H9 (cell line): ENCODE data around the gene HUWE1. TPM values are rescaled to one million over a fixed set of nuclear protein-coding genes. Genes with fewer than 3 reads are reported as not detected.

Source experiments
- DNase-seq: peaks from one replicate; pipeline ENCODE4 v3.0.0-alpha.2; 2017
- H2AFZ ChIP-seq: one replicate; pipeline ENCODE4 v1.6.1; 2013; ENCODE audit warnings: mild to moderate bottlenecking, low read length, control low read depth, moderate library complexity
- H2AK5ac ChIP-seq: 2 replicates; pipeline ENCODE4 v1.6.1; 2013; ENCODE audit warnings: low read length, control low read depth, mixed read lengths; ENCODE audit not compliant: insufficient read length
- H2BK120ac ChIP-seq: one replicate; pipeline ENCODE4 v1.6.1; 2013; ENCODE audit warnings: low read depth, mild to moderate bottlenecking, low read length, control low read depth, inconsistent platforms; ENCODE audit not compliant: poor library complexity, severe bottlenecking
- H2BK12ac ChIP-seq: 2 replicates; pipeline ENCODE4 v1.6.1; 2013; ENCODE audit warnings: low read length, control low read depth, mixed read lengths, low read depth; ENCODE audit not compliant: insufficient read length
- H2BK15ac ChIP-seq: 2 replicates; pipeline ENCODE4 v1.6.1; 2013; ENCODE audit warnings: low read depth, low read length, control low read depth
- H2BK20ac ChIP-seq: one replicate; pipeline ENCODE4 v1.6.1; 2013; ENCODE audit warnings: low read depth, mild to moderate bottlenecking, low read length, control low read depth, inconsistent platforms; ENCODE audit not compliant: poor library complexity, severe bottlenecking
- H2BK5ac ChIP-seq: 2 replicates; pipeline ENCODE4 v1.6.1; 2013; ENCODE audit warnings: low read length, control low read depth, mixed read lengths; ENCODE audit not compliant: insufficient read length
- H3K14ac ChIP-seq: 2 replicates; pipeline ENCODE4 v1.6.1; 2013; ENCODE audit warnings: low read length, control low read depth; ENCODE audit not compliant: insufficient read depth
- H3K18ac ChIP-seq: 2 replicates; pipeline ENCODE4 v1.6.1; 2013; ENCODE audit warnings: low read depth, mild to moderate bottlenecking, mixed read lengths, low read length, control low read depth; ENCODE audit not compliant: insufficient read length
- H3K23ac ChIP-seq: 2 replicates; pipeline ENCODE4 v1.6.1; 2013; ENCODE audit warnings: low read length, control low read depth, mixed read lengths, low read depth; ENCODE audit not compliant: insufficient read length
- H3K23me2 ChIP-seq: 2 replicates; pipeline ENCODE4 v1.6.1; 2013; ENCODE audit warnings: low read depth, mild to moderate bottlenecking, mixed read lengths, low read length, control low read depth; ENCODE audit not compliant: insufficient read length, poor library complexity, severe bottlenecking
- H3K27ac ChIP-seq: 2 replicates; pipeline ENCODE4 v1.5.1; 2013; ENCODE audit warnings: low read length, control low read depth, mixed read lengths, low read depth; ENCODE audit not compliant: insufficient read length
- H3K27me3 ChIP-seq: 2 replicates; pipeline ENCODE4 v1.6.1; 2013; ENCODE audit warnings: low read length, control low read depth, inconsistent platforms; ENCODE audit not compliant: insufficient read depth
- H3K4ac ChIP-seq: 2 replicates; pipeline ENCODE4 v1.6.1; 2013; ENCODE audit warnings: low read depth, mild to moderate bottlenecking, control low read depth, inconsistent platforms, low read length, moderate library complexity
- H3K4me1 ChIP-seq: 2 replicates; pipeline ENCODE4 v1.6.1; 2013; ENCODE audit warnings: low read length, control low read depth, inconsistent platforms; ENCODE audit not compliant: insufficient read depth
- H3K4me2 ChIP-seq: 2 replicates; pipeline ENCODE4 v1.6.1; 2013; ENCODE audit warnings: low read length, control low read depth, mixed read lengths; ENCODE audit not compliant: insufficient read length, insufficient read depth
- H3K56ac ChIP-seq: 2 replicates; pipeline ENCODE4 v1.6.1; 2013; ENCODE audit warnings: low read depth, mild to moderate bottlenecking, mixed read lengths, low read length, control low read depth; ENCODE audit not compliant: insufficient read length
- H3K79me1 ChIP-seq: 2 replicates; pipeline ENCODE4 v1.6.1; 2013; ENCODE audit warnings: low read depth, mild to moderate bottlenecking, moderate library complexity, low read length, control low read depth, inconsistent platforms; ENCODE audit not compliant: insufficient read depth, poor library complexity, severe bottlenecking
- H3K79me2 ChIP-seq: 2 replicates; pipeline ENCODE4 v1.6.1; 2013; ENCODE audit warnings: low read length, control low read depth, inconsistent platforms; ENCODE audit not compliant: insufficient read depth
- H3K9ac ChIP-seq: 2 replicates; pipeline ENCODE4 v1.6.1; 2013; ENCODE audit warnings: low read length, control low read depth, mixed read lengths; ENCODE audit not compliant: insufficient read length; ENCODE audit errors: extremely low read depth
- H3K9me3 ChIP-seq: one replicate; pipeline ENCODE4 v1.6.1; 2013; ENCODE audit warnings: low read depth, low read length, inconsistent platforms; ENCODE audit not compliant: control insufficient read depth
- H3T11ph ChIP-seq: one replicate; pipeline ENCODE4 v1.6.1; 2013; ENCODE audit warnings: mild to moderate bottlenecking, low read length, control low read depth, inconsistent platforms
- H4K20me1 ChIP-seq: one replicate; pipeline ENCODE4 v1.6.1; 2013; ENCODE audit not compliant: control insufficient read depth, insufficient read length, insufficient read depth
- H4K5ac ChIP-seq: 2 replicates; pipeline ENCODE4 v1.6.1; 2013; ENCODE audit warnings: low read depth, mild to moderate bottlenecking, mixed read lengths, low read length, control low read depth; ENCODE audit not compliant: insufficient read length
- H4K8ac ChIP-seq: replicated peaks from 2 replicates; pipeline ENCODE4 v1.6.1; 2013; ENCODE audit warnings: low read length, control low read depth, mixed read lengths, low read depth; ENCODE audit not compliant: insufficient read length
- H4K91ac ChIP-seq: 2 replicates; pipeline ENCODE4 v1.6.1; 2013; ENCODE audit warnings: low read depth, mild to moderate bottlenecking, moderate library complexity, mixed read lengths, low read length, control low read depth; ENCODE audit not compliant: insufficient read length
- H3K27ac Mint-ChIP-seq, 3 experiments: 2 replicates in 2 of 3; 3 replicates in 1 of 3; pipeline ENCODE4 v1.8.0; 2020 to 2021; ENCODE audit warnings: mixed read lengths in 3 of 3, mild to moderate bottlenecking in 1 of 3, moderate library complexity in 1 of 3
- H3K27me3 Mint-ChIP-seq: 2 replicates; pipeline ENCODE4 v1.8.0; 2021; ENCODE audit warnings: low read depth, mild to moderate bottlenecking, moderate library complexity, mixed read lengths
- H3K36me3 Mint-ChIP-seq, 3 experiments: 2 replicates in 2 of 3; 3 replicates in 1 of 3; pipeline ENCODE4 v1.8.0; 2020 to 2021; ENCODE audit warnings: low read depth in 3 of 3, mixed read lengths in 3 of 3; ENCODE audit not compliant: insufficient read depth in 1 of 3
- H3K4me1 Mint-ChIP-seq, 2 experiments: 2 replicates each; pipeline ENCODE4 v1.8.0; 2020; ENCODE audit warnings: mixed read lengths in 2 of 2
- H3K4me3 Mint-ChIP-seq, 2 experiments: 2 replicates in 1 of 2; 3 replicates in 1 of 2; pipeline ENCODE4 v1.8.0; 2020 to 2021; ENCODE audit warnings: mild to moderate bottlenecking in 2 of 2, mixed read lengths in 2 of 2, moderate library complexity in 1 of 2
- H3K9me3 Mint-ChIP-seq, 2 experiments: 2 replicates in 1 of 2; 3 replicates in 1 of 2; pipeline ENCODE4 v1.8.0; 2020; ENCODE audit warnings: mild to moderate bottlenecking in 2 of 2, mixed read lengths in 2 of 2, moderate library complexity in 1 of 2
- WGBS: extraction: QIAGEN DNeasy Blood & Tissue Kit; methylation state at CpG from one replicate; pipeline ENCODE4 v1.1.7; 2013; ENCODE audit warnings: missing lambda C conversion rate, low lambda C conversion rate, mixed read lengths; ENCODE audit not compliant: insufficient read length; ENCODE audit errors: extremely low coverage; 5-methylcytosine and 5-hydroxymethylcytosine counted together
- total RNA-seq: library from RNA; stranded (reverse); gene quantifications from 2 replicates; pipeline ENCODE4 v1.2.1, GENCODE V29; 2021
- TF ChIP-seq, protein P1 (sequence below): fragments of 200-600 bp; sonication (generic); conservative IDR thresholded peaks from 3 replicates; pipeline ENCODE4 v1.8.0; 2021; ENCODE audit warnings: antibody characterized with exemption, mild to moderate bottlenecking

Gene HUWE1
- total RNA-seq, 1 experiment from 2014 or later = 230 TPM

DNA sequence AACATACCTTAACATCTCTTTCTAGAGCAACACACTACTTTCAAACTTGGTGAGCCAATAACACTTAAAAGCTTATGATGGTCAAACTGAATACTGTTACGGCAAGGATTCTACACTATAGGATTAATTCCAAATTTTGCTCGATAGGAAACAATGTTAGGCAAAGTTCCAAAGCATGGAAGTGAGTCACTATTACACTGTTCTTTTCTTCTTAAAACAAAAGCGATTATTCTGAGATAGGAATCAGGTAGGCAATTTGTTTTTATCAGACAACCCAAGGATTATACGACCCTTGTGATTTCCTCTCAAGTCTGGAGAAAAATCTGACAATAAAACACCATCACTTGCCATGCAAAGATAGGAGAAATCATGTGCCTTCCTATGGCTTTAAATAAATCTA, 81.5 kb downstream of the HUWE1 start:
- Mint-ChIP-seq H3K9me3 (peaks cover 49 to 54% of the 10 kb centered on the region in 2 experiments), H3K27ac (no peak overlapping the region), H3K4me3 (no peak overlapping the region), H3K36me3 (peaks cover 34 to 86% (median 69%) of the 10 kb centered on the region in 3 experiments; a peak in 6 of 7 replicates), H3K27me3 (no peaks in the 10 kb centered on the region), H3K4me1 (no peaks in the 10 kb centered on the region)
- H3K27me3 ChIP-seq = no peaks in the 10 kb centered on the region
- DNase-seq = no peak
- TF ChIP-seq, protein P1, sequence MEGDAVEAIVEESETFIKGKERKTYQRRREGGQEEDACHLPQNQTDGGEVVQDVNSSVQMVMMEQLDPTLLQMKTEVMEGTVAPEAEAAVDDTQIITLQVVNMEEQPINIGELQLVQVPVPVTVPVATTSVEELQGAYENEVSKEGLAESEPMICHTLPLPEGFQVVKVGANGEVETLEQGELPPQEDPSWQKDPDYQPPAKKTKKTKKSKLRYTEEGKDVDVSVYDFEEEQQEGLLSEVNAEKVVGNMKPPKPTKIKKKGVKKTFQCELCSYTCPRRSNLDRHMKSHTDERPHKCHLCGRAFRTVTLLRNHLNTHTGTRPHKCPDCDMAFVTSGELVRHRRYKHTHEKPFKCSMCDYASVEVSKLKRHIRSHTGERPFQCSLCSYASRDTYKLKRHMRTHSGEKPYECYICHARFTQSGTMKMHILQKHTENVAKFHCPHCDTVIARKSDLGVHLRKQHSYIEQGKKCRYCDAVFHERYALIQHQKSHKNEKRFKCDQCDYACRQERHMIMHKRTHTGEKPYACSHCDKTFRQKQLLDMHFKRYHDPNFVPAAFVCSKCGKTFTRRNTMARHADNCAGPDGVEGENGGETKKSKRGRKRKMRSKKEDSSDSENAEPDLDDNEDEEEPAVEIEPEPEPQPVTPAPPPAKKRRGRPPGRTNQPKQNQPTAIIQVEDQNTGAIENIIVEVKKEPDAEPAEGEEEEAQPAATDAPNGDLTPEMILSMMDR = no peak
- H4K20me1 ChIP-seq = no peaks in the 10 kb centered on the region
- H2AFZ ChIP-seq = no peak overlapping the region
- H2BK5ac ChIP-seq = no peak overlapping the region
- H3K18ac ChIP-seq = no peak overlapping the region
- H2BK120ac ChIP-seq = no peak overlapping the region
- no peaks in the 10 kb centered on the region for H3K79me1 ChIP-seq
- H2AK5ac ChIP-seq = no peak overlapping the region
- no peak overlapping the region for H3K4me2 ChIP-seq
- H3K9me3 ChIP-seq = peaks cover 20% of the 10 kb centered on the region
- no peak overlapping the region for H3K27ac ChIP-seq
- WGBS = no CpG with 5 or more reads among the region's 4 CpGs
- H3K9ac ChIP-seq = no peak overlapping the region
- H2BK15ac ChIP-seq = no peak overlapping the region
- no peak overlapping the region for H3T11ph ChIP-seq
- no peak overlapping the region for H4K8ac ChIP-seq
- no peak overlapping the region for H4K5ac ChIP-seq
- no peak overlapping the region for H2BK20ac ChIP-seq
- no peak overlapping the region for H3K14ac ChIP-seq
- H3K4me1 ChIP-seq = no peaks in the 10 kb centered on the region
- no peaks in the 10 kb centered on the region for H3K23me2 ChIP-seq
- no peak overlapping the region for H4K91ac ChIP-seq
- H3K79me2 ChIP-seq = no peaks in the 10 kb centered on the region
- no peak overlapping the region for H3K56ac ChIP-seq
- no peak overlapping the region for H3K23ac ChIP-seq
- H3K4ac ChIP-seq = no peak overlapping the region
- no peak overlapping the region for H2BK12ac ChIP-seq
